B cell (primary cell): ENCODE measurements around the gene UNC13A. TPM values are rescaled to one million over a fixed set of nuclear protein-coding genes. Genes with fewer than 3 reads are reported as not detected.

Experiments used
- ATAC-seq: fragments of 200-7000 bp; cut with Tn5 transposase; one replicate; pipeline ENCODE4 v1.10.0; 2021; ENCODE audit warnings: low read depth, mild to moderate bottlenecking, moderate number of reproducible peaks, moderate library complexity
- CTCF ChIA-PET: fragments of 350-600 bp; sonication (Branson Sonifier 250); formaldehyde crosslinking; loops from one replicate; lab custom pipeline; 2021; ENCODE audit warnings: antibody characterized with exemption, inconsistent platforms; lab: Charles Lee
- POLR2A ChIA-PET: fragments of 350-600 bp; sonication (Branson Sonifier 250); formaldehyde crosslinking; loops from one replicate; lab custom pipeline; 2021; ENCODE audit warnings: antibody characterized with exemption; lab: Charles Lee
- DNase-seq: peaks from one replicate; pipeline ENCODE4 v3.0.0; 2013
- H2AFZ ChIP-seq: 2 replicates; pipeline ENCODE4 v1.6.1; 2012; ENCODE audit warnings: mild to moderate bottlenecking, low read depth, low read length; ENCODE audit not compliant: insufficient read depth, poor library complexity, severe bottlenecking
- H3K27ac ChIP-seq, 2 donors: 1 replicate in 1 of 2; 2 replicates in 1 of 2; pipeline ENCODE4 v1.5.1; 2012 to 2013; ENCODE audit warnings: low read length in 2 of 2, mild to moderate bottlenecking in 2 of 2, moderate library complexity in 1 of 2
- H3K27me3 ChIP-seq, 4 experiments: fragments of 200-600 bp in 1 of 4; sonication (generic) in 1 of 4; replicated peaks in 1 of 4; 1 replicate in 2 of 4; 2 replicates in 2 of 4; pipeline versions ENCODE4 v1.6.1 to v1.7.0; 2013 to 2016; ENCODE audit warnings: low read length in 3 of 4, mild to moderate bottlenecking in 2 of 4, mixed read lengths in 1 of 4, moderate library complexity in 1 of 4; ENCODE audit not compliant: insufficient read depth in 4 of 4, control insufficient read depth in 3 of 4; ENCODE audit errors: control extremely low read depth in 1 of 4
- H3K36me3 ChIP-seq, 2 experiments: replicated peaks in 1 of 2; 1 replicate in 1 of 2; 2 replicates in 1 of 2; pipeline versions ENCODE4 v1.6.1 to v1.7.1; 2013; ENCODE audit warnings: low read length in 1 of 2; ENCODE audit not compliant: insufficient read depth in 2 of 2, control insufficient read depth in 1 of 2; ENCODE audit errors: control extremely low read depth in 1 of 2, extremely low read depth in 1 of 2
- H3K4me1 ChIP-seq, 2 donors: fragments of 200-600 bp in 1 of 2; sonication (generic) in 1 of 2; 1 replicate in 1 of 2; 2 replicates in 1 of 2; pipeline versions ENCODE4 v1.5.1 to v1.6.1; 2013 to 2017; ENCODE audit warnings: low read length in 2 of 2; ENCODE audit not compliant: control insufficient read depth in 2 of 2, insufficient read depth in 2 of 2
- H3K4me2 ChIP-seq: replicated peaks from 2 replicates; pipeline ENCODE3; 2012; ENCODE audit warnings: mild to moderate bottlenecking, low read depth, low read length; ENCODE audit not compliant: poor library complexity, severe bottlenecking
- H3K4me3 ChIP-seq, 5 experiments: fragments of 200-600 bp in 1 of 5; sonication (generic) in 1 of 5; 1 replicate in 3 of 5; 2 replicates in 2 of 5; pipeline versions ENCODE4 v1.5.1 to v1.7.0; 2011 to 2016; ENCODE audit warnings: low read length in 4 of 5, mild to moderate bottlenecking in 4 of 5, low read depth in 2 of 5, control low read depth in 1 of 5, moderate library complexity in 1 of 5; ENCODE audit not compliant: insufficient read depth in 1 of 5; ENCODE audit errors: control extremely low read depth in 1 of 5, extremely low read depth in 1 of 5
- H3K79me2 ChIP-seq: fragments of 200-600 bp; sonication (generic); one replicate; pipeline ENCODE4 v1.6.0; 2016; ENCODE audit warnings: low read length; ENCODE audit not compliant: control insufficient read depth, insufficient read depth
- H3K9ac ChIP-seq: fragments of 200-600 bp; sonication (generic); 2 replicates; pipeline ENCODE4 v1.6.1; 2017; ENCODE audit warnings: mild to moderate bottlenecking, low read length, moderate library complexity
- H3K9me3 ChIP-seq, 3 donors: one replicate each; pipeline versions ENCODE4 v1.6.1 to v1.7.1; 2013; ENCODE audit warnings: low read length in 2 of 3; ENCODE audit not compliant: control insufficient read depth in 2 of 3, insufficient read depth in 1 of 3; ENCODE audit errors: control extremely low read depth in 1 of 3
- H4K20me1 ChIP-seq: 2 replicates; pipeline ENCODE4 v1.6.0; 2012; ENCODE audit warnings: mild to moderate bottlenecking, low read length; ENCODE audit not compliant: insufficient read depth, control insufficient read depth, poor library complexity, severe bottlenecking
- H3K27ac Mint-ChIP-seq: one replicate; pipeline ENCODE4 v1.8.0; 2021; ENCODE audit warnings: mixed read lengths
- H3K27me3 Mint-ChIP-seq: one replicate; pipeline ENCODE4 v1.8.0; 2021; ENCODE audit warnings: mixed read lengths
- H3K4me1 Mint-ChIP-seq: one replicate; pipeline ENCODE4 v1.8.0; 2021; ENCODE audit warnings: mixed read lengths
- H3K4me3 Mint-ChIP-seq: one replicate; pipeline ENCODE4 v1.8.0; 2021; ENCODE audit warnings: mixed read lengths
- H3K9me3 Mint-ChIP-seq: one replicate; pipeline ENCODE4 v1.8.0; 2022; ENCODE audit warnings: mixed read lengths; ENCODE audit not compliant: insufficient read depth
- CTCF ChIP-seq: fragments of 200-600 bp; IDR thresholded peaks from one replicate; pipeline ENCODE4 v1.8.0; 2022; ENCODE audit warnings: antibody characterized with exemption, mild to moderate bottlenecking
- EZH2 ChIP-seq: IDR thresholded peaks from 2 replicates; pipeline ENCODE4 v1.6.1; 2012; ENCODE audit warnings: borderline replicate concordance, low read depth, mild to moderate bottlenecking, moderate library complexity, low read length; ENCODE audit not compliant: insufficient read depth, poor library complexity, severe bottlenecking
- WGBS: methylation state at CpG from one replicate; pipeline ENCODE4 v1.1.5; 2013; ENCODE audit warnings: missing lambda C conversion rate; ENCODE audit not compliant: insufficient coverage; 5-methylcytosine and 5-hydroxymethylcytosine counted together
- intact Hi-C: fragments of 100-400 bp; cut with micrococcal nuclease; formaldehyde crosslinking; loops from one replicate; pipeline ENCODE4 v1.10.0; 2022
- polyA plus RNA-seq: library from polyadenylated mRNA; depleted of rRNA; stranded (reverse); fragments of >200 nt; gene quantifications from 2 replicates; pipeline ENCODE4 v1.2.3, GENCODE V29; 2012
- total RNA-seq, 2 donors: library from RNA; stranded (reverse); fragments of 120-200 nt in 1 of 2; gene quantifications; 1 replicate in 1 of 2; 2 replicates in 1 of 2; pipeline versions ENCODE4 v1.2.3 to v1.2.4, GENCODE V29; 2013 to 2022

Gene UNC13A
- total and polyA plus RNA-seq, 2 donors (not counting 1 experiment from before 2014, with no cell fraction given), result 0.10 TPM; not detected in 1

GRCh38 chr19:17665058-17665457, 23.1 kb downstream of the UNC13A start:
- Mint-ChIP-seq H3K27me3 (peaks cover 12% of the 10 kb centered on the region), H3K27ac (no peak overlapping the region), H3K4me3 (no peak overlapping the region), H3K4me1 (no peaks in the 10 kb centered on the region), H3K9me3 (peaks cover 4% of the 10 kb centered on the region)
- TF ChIP-seq CTCF (no peak), EZH2 (no peak)
- H3K9me3 ChIP-seq, result peaks cover 0 to 36% (median 19%) of the 10 kb centered on the region in 3 donors
- no peaks in the 10 kb centered on the region for H3K79me2 ChIP-seq
- no peak overlapping the region for H3K27ac ChIP-seq
- ATAC-seq (no peak), DNase-seq (no peak)
- no peak overlapping the region for H3K4me2 ChIP-seq
- no peaks in the 10 kb centered on the region for H4K20me1 ChIP-seq
- no peak overlapping the region for H3K9ac ChIP-seq
- H3K4me1 ChIP-seq, result no peaks in the 10 kb centered on the region
- H3K36me3 ChIP-seq, result no peaks in the 10 kb centered on the region
- ChIA-PET CTCF (interaction anchor here (1.4 kb wide), 1 partner anchor 13 kb away, joined by 4 read pairs; no protein-coding TSS in a partner anchor), POLR2A (no interaction called here)
- intact Hi-C loops, result no loop called here
- no peak overlapping the region for H2AFZ ChIP-seq
- no peak overlapping the region for H3K4me3 ChIP-seq
- peaks cover 0 to 18% (median 0%) of the 10 kb centered on the region in 4 experiments for H3K27me3 ChIP-seq
- whole genome bisulfite sequencing, result no CpG with 5 or more reads among the region's 2 CpGs

GRCh38 chr19:17659996-17660395, 28.2 kb downstream of the UNC13A start:
- Histone ChIP-seq H3K4me2 (no peak overlapping the region), H3K27me3 (peaks cover 0 to 18% (median 0%) of the 10 kb centered on the region in 4 experiments), H3K36me3 (no peaks in the 10 kb centered on the region), H3K9me3 (peaks cover 0 to 27% (median 12%) of the 10 kb centered on the region in 3 donors), H3K4me3 (no peak overlapping the region), H4K20me1 (no peaks in the 10 kb centered on the region), H3K27ac (no peak overlapping the region), H2AFZ (no peak overlapping the region), H3K79me2 (no peaks in the 10 kb centered on the region), H3K4me1 (no peaks in the 10 kb centered on the region), H3K9ac (no peak overlapping the region)
- CTCF ChIA-PET, result no interaction called here
- Mint-ChIP-seq H3K27me3 (peaks cover 17% of the 10 kb centered on the region), H3K27ac (no peak overlapping the region), H3K4me1 (no peaks in the 10 kb centered on the region), H3K9me3 (peaks cover 1% of the 10 kb centered on the region), H3K4me3 (no peak overlapping the region)
- TF ChIP-seq EZH2, result no peak
- no peak for TF ChIP-seq CTCF
- POLR2A ChIA-PET, result interaction anchor here (0.6 kb wide), 1 partner anchor 423 kb away, joined by 5 read pairs; no protein-coding TSS in a partner anchor
- no peak for ATAC-seq
- no peak for DNase-seq
- WGBS, result 100% methylated on average over 4 of the region's 7 CpGs
- intact Hi-C loops, result no loop called here
